22Rv1 (cell line): ENCODE measurements around the gene SLC16A8.
A peak's percentile ranks its signal among the peaks of the same experiment; 100 is the strongest.

ENCODE experiments used
- H3K27ac ChIP-seq: fragments of 450-650 bp; 2 replicates; pipeline ENCODE4 v1.5.1; 2017
- ZFX ChIP-seq: fragments of 450-650 bp; IDR thresholded peaks from 2 replicates; pipeline ENCODE4 v1.6.1; 2017; ENCODE audit warnings: antibody characterized with exemption, borderline replicate concordance
- TF ChIP-seq, protein P1 (sequence below): fragments of 450-650 bp; IDR thresholded peaks from 2 replicates; pipeline ENCODE4 v1.5.1; 2017; ENCODE audit warnings: mild to moderate bottlenecking

Gene SLC16A8

DNA sequence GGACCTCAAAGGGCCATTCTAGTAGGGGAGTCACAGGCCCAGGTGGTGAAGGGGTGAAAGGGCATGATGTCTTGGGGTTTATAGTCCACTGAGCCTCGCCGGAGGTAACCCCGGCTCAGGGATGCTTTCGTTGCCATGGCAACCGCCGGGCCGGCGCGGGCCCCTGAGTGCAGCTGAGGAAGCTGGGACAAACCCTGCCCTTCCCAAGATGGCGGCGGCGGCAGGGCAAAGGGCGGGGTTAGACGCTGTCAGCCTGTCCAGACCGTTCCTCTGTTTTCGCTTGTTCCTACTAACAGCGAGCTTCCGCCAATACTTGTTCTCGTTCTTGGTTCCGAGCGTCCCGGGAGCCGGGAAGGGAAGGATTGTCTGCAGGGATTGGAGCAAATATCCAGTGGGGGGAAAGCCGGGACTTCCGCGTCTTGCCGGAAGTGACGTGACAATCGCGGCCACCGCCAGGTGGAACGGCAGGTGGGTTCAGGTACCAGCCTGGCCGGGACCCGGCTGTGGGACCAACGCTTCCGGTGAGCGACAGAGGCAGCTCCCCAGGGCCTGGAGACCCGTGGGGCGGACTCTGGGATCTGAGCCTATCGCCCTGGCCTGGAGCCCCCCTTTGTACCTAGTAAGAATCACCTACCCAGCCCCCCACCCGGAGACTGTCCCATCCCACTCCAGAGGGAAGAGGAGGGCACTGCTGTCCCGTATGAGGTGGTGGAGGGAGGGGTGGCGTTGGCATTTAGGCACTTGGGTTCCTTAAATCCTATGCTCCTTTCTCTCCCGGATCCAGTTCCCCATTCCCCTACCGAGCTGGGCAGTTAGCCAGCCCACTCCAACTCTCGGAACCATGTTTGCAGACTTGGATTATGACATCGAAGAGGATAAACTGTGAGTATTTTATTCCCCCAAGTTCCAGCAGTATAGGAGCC is 26.8 kb downstream of the SLC16A8 start, which contains the start of gene PICK1:
Gene PICK1 (plus strand): TSS at position 436 of the 923 bp plus-strand sequence. CDS start 406 bp downstream, at position 842.
- TF ChIP-seq, protein P1, sequence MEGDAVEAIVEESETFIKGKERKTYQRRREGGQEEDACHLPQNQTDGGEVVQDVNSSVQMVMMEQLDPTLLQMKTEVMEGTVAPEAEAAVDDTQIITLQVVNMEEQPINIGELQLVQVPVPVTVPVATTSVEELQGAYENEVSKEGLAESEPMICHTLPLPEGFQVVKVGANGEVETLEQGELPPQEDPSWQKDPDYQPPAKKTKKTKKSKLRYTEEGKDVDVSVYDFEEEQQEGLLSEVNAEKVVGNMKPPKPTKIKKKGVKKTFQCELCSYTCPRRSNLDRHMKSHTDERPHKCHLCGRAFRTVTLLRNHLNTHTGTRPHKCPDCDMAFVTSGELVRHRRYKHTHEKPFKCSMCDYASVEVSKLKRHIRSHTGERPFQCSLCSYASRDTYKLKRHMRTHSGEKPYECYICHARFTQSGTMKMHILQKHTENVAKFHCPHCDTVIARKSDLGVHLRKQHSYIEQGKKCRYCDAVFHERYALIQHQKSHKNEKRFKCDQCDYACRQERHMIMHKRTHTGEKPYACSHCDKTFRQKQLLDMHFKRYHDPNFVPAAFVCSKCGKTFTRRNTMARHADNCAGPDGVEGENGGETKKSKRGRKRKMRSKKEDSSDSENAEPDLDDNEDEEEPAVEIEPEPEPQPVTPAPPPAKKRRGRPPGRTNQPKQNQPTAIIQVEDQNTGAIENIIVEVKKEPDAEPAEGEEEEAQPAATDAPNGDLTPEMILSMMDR = no peak
- no peak for TF ChIP-seq ZFX

DNA sequence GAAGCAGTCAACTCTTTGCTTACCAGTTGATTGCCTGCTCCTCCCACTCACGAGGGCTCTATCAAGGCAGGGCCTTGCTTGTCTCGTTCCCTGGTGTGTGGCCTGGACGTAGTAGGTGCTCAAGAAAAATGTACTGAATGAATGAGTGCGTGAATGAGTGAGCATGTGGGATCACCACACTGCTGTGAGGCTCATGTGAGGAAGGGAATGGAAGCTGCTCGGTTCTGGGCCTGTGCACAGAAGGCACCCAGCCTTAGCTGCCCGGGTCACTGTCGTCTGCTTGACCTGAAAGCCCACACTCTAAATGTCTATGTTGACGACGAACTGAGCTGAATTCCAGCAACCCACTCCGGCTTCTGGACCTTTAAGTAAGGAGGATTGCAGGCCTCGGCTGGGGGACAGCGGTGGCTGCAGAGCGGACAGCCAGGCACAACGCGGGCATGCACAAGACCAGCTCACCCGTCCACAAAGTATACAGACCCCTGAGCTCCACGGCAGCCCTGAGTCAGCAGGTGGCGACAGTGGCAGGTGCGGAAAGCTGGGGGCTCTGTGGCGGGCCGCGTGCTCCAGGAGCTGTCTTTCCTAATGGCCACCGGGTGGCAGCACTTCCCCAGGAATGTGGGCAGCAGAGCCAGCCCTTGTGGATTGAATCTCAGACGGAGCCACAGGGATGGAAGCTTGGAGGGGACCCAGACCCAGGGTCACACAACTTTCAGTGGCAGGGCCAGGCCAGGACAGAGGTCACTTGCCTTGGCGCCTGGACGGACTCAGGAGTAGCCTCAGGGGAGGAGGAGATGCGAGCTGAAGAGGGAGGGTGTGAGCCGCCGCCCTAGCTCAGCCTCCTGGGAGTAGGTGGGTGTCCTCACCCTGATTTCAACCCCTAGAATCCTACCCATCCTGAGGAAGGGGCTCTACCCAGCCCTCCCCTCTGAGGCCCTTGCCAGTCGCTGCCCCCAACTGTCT is 31.8 kb downstream of the SLC16A8 start:
- H3K27ac ChIP-seq = no peak overlapping the region
- TF ChIP-seq, protein P1 = peak; percentile 90
- no peak for TF ChIP-seq ZFX

More for the DNA sequence above, 26.8 kb downstream of the SLC16A8 start, which contains the start of gene PICK1:
- H3K27ac ChIP-seq = peak within 1 kb of the TSS; percentile 94

DNA sequence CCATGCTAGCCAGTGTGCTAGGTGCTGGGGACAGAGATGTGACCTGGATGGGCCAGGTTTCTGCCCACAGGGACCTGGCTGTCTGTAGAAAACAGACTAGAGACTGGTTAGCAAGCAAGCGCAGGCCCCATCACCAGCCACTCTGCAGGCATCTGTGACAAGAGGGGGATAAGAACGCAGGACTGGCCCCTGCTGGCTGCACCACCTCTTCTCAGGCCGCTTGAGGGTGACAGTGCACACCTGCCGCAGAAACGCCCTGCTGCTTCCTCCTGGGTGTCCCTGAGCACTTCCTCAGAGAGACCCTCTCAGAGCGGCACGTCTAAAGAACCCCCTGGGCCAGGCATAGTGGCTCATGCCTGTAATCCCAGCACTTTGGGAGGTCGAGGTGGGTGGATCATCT is 32.7 kb downstream of the SLC16A8 start:
- TF ChIP-seq ZFX = no peak
- TF ChIP-seq, protein P1 = no peak
- no peak overlapping the region for H3K27ac ChIP-seq

DNA sequence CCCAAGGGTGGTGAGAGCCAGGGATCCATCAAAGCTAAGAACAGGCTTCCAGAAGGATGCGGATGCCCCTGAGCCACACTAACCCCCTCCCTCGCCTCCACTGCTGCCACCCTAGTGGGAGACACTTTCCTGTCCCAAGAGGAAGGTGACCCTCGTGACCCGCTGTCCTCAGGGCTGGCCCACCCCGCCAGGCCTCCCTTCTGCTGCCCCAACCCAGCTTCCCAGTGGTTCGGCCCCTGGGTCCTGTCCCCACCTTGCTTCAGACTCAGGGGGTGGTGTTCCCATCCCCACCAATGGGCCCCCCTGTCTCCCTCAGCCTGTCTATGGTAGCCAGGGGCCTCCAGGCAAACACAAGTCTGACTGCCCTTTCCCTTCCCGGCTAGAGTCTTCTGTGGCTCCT is 33.3 kb downstream of the SLC16A8 start:
- no peak overlapping the region for H3K27ac ChIP-seq
- TF ChIP-seq ZFX = no peak
- TF ChIP-seq, protein P1 = no peak

DNA sequence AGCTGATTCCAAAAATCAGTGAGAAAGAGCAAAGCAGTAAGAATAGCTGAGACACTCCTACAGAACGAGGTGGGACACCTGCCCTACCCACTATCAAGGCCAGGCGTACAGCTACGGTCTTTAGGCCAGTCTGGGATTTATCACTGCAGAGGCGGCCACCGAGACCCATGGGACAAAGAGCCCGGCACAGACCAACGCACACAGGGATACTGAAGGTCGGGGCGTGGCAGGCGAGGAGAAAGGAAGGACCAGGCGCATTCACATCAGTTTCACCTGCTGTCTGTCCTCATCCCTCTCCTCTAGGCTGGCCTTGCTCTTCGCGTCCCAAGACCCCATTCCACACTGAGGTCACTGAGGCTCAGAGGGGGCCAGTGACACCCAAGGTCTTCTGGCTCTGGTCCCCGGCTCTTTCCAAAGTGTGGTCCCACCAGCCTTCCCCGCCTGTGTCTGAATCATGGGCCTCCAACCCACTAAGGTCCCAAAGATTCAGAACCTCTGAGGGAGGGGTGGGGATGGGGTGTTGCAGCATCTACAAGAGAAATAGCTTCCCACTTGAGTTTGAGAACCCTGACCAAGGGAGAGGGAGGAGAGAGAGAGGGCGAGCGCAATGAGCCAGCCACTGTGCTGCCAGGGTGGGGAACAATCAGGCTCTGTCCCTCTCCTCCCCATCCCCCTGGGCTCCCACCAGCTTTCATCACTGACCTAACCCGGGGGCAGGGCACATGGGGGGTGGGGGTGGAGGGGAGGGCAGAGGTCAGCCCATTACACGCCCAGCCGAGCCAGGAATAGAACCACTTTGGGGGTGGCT is 34.0 kb downstream of the SLC16A8 start:
- TF ChIP-seq, protein P1 = no peak
- no peak for TF ChIP-seq ZFX
- H3K27ac ChIP-seq = no peak overlapping the region

DNA sequence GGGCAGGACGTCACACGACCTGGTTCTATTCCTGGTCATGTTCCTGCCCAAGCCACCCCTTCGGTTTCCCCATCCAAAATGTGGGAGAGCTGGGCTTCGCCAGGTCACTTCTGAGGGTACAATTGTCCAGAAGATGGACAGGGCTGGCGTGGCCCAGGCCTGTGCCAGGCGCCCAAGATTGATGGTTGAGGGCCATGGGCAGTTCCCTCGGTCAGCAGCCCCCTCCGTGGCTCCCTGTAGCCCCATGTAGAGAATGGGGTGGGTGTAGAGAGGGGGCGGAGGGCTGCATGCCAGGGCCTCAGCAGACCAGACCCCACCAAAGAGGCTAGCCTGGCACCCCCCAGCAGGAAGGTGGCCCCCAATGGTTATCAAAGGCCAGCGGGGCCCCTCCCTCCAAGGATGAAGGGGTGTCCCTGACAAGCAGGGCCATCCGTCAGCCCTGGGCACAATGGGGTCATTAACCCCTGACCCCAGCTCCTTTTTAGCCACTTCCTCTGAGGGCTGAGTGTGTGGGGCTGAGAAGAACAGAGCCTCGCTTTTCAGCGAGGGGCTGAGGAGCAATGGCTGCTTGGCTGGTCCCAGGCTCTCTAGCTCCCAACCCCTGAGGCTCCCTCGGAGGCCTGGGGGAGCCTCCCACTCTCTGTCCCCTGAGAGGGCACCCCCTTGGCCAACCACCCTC is 37.8 kb downstream of the SLC16A8 start:
- TF ChIP-seq ZFX = no peak
- TF ChIP-seq, protein P1 = no peak
- no peak overlapping the region for H3K27ac ChIP-seq
